Measurements from ENCODE around the gene SFRP4. TPM values are rescaled to one million over a fixed set of nuclear protein-coding genes. Genes with fewer than 3 reads are reported as not detected.

SFRP4 gene
- total and polyA plus RNA-seq, 2 of the 8 experiments (the other 6 are each of a cell fraction or from before 2014, with no cell fraction given) = 0.03 TPM; not detected in 1

- TF ChIP-seq CHD7 (IDR thresholded peaks at IDR 0.05; ENCODE audit: insufficient replicate concordance, low read length) = no peak
- no peak for TF ChIP-seq GABPA (IDR thresholded peaks at IDR 0.05; ENCODE audit: borderline replicate concordance, insufficient read depth, low read length)
- TF ChIP-seq HDAC6 (IDR thresholded peaks at IDR 0.05; ENCODE audit: low read depth, low read length) = no peak
- TF ChIP-seq ATF3 (IDR thresholded peaks at IDR 0.05; ENCODE audit: insufficient read depth, low read depth, low read length) = no peak
- no peak for TF ChIP-seq POLR2AphosphoS5 (IDR thresholded peaks at IDR 0.05; ENCODE audit: low read depth, low read length)
Measured at GRCh38 chr7:37961251-37961650, 44.6 kb upstream of the SFRP4 start (continued).

Measured in H1 (cell line).